Bronchial epithelial cell (primary cell): Measurements from ENCODE around the gene TBCD. TPM values are rescaled to one million over a fixed set of nuclear protein-coding genes. Genes with fewer than 3 reads are reported as not detected.

Source experiments
- DNase-seq: peaks from one replicate; pipeline ENCODE4 v3.0.0-alpha.2; 2010; ENCODE audit warnings: low read depth
- FAIRE-seq: peaks from 2 replicates; lab custom pipeline; 2011; peaks lifted over from hg19 to GRCh38; lab: Jason Lieb, UNC
- H3K27me3 ChIP-seq: 2 replicates; pipeline ENCODE4 v1.5.1; 2011; ENCODE audit warnings: low read length; ENCODE audit not compliant: control insufficient read depth, insufficient read depth
- H3K36me3 ChIP-seq: 2 replicates; pipeline ENCODE4 v1.5.1; 2011; ENCODE audit warnings: low read length; ENCODE audit not compliant: control insufficient read depth, insufficient read depth
- H3K4me3 ChIP-seq: 2 replicates; pipeline ENCODE4 v1.5.1; 2011; ENCODE audit warnings: mild to moderate bottlenecking, low read depth, low read length, control low read depth
- total RNA-seq: library from RNA; depleted of rRNA; stranded (reverse); fragments of >200 nt; gene quantifications from 2 replicates; pipeline ENCODE4 v1.2.1, GENCODE V29; 2014
- TF ChIP-seq, protein P1 (sequence below): IDR thresholded peaks from 2 replicates; pipeline ENCODE4 v1.5.1; 2011; ENCODE audit warnings: mild to moderate bottlenecking, moderate library complexity, low read length, control low read depth, inconsistent platforms; ENCODE audit not compliant: insufficient read depth, severe bottlenecking

TBCD gene
- total RNA-seq, 1 donor from 2014 or later = 22.6 TPM

DNA sequence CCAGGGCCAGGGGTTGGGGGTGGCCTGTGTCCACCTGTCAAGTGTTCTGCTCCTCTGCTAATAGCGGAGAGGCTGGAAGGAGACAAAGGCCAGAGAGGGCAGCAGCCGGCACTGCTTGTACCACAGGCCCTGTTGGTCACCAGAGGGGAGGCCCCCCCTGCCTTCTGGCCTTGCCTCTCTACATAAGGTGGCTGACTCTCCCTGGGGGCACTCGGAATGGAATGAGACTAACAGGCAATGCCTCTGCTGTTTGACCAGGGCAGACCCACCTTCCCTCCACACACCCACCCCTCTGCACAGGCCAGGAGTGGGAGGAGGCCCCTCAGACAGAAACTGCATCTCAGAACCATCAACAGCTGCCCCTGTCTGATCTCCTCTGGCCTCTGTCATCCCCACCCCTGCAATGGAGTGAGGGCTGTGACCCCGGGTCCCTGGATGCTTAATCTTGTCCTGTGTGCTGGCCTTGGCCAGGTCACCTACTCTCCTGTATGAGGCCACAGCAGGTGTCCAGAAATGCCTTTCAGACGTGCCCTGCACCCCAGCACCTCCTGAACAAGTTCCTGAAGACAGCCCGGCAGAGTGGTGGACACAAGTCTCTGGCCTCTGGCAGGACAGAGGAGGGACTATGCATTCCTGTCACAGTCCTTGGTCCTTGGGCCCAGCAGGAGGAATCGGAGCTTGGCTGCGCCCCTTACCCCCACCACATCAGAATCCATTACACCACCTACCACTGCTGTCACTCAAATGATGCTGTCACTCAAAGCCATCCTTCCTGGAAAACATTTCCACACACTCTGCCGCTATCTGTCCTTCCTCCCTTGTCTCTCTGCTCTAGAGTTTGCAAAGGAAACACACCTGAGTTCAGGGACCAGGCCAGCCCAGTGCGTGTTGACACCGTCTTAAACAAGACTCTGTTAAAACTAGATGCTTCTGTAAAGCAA lies 195.5 kb downstream of the TBCD start:
- H3K4me3 ChIP-seq = no peak overlapping the region
- DNase-seq (no peak), FAIRE-seq (peak; percentile 43)
- H3K27me3 ChIP-seq = no peaks in the 10 kb centered on the region
- TF ChIP-seq, protein P1, sequence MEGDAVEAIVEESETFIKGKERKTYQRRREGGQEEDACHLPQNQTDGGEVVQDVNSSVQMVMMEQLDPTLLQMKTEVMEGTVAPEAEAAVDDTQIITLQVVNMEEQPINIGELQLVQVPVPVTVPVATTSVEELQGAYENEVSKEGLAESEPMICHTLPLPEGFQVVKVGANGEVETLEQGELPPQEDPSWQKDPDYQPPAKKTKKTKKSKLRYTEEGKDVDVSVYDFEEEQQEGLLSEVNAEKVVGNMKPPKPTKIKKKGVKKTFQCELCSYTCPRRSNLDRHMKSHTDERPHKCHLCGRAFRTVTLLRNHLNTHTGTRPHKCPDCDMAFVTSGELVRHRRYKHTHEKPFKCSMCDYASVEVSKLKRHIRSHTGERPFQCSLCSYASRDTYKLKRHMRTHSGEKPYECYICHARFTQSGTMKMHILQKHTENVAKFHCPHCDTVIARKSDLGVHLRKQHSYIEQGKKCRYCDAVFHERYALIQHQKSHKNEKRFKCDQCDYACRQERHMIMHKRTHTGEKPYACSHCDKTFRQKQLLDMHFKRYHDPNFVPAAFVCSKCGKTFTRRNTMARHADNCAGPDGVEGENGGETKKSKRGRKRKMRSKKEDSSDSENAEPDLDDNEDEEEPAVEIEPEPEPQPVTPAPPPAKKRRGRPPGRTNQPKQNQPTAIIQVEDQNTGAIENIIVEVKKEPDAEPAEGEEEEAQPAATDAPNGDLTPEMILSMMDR = no peak
- peaks cover 9% of the 10 kb centered on the region for H3K36me3 ChIP-seq

GRCh38 chr17:82948081-82948511 lies 196.2 kb downstream of the TBCD start:
- TF ChIP-seq, protein P1 = no peak
- H3K27me3 ChIP-seq = no peaks in the 10 kb centered on the region
- DNase-seq (no peak), FAIRE-seq (no peak)
- no peak overlapping the region for H3K4me3 ChIP-seq
- H3K36me3 ChIP-seq = peaks cover 4% of the 10 kb centered on the region

DNA sequence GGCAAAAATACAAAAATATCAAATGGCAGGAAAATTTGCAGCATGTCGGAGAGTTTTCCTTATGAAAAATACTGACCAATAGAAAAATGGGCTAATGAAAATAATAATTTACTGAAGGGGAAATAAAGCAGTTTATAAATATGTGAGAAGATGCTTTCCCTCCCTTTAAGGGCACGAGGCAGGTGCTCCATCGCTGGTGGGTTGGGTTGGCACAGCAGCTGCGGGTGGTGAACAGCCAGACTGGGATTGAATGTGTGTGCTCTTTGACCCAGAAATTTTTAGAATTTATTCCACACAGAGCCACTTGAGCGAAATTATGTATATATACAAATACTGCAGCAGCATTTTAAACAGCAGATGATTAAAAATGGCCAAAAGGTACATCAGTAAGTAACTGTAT lies 197.1 kb downstream of the TBCD start:
- FAIRE-seq (no peak), DNase-seq (no peak)
- Histone ChIP-seq H3K27me3 (no peaks in the 10 kb centered on the region), H3K4me3 (no peak overlapping the region), H3K36me3 (no peaks in the 10 kb centered on the region)
- TF ChIP-seq, protein P1 = no peak

DNA sequence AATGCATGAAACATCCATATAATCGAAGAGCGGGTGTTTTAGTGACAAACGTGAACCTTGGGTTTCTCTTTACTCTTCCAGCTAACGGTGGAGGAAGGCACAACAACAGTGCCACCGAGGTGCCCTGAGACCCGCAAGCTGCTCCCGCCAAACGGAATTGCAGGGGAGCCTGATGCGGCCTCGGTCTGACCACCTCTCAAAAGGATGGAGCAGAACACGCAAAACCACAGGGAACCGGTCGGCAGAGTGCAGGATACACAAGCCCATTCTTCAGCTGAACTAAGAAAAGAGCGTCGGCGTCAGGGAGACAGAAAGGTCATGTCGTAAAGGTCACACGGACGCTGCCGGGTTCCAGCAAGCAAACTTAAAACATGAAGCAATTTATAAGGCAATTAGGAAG lies 197.5 kb downstream of the TBCD start:
- Histone ChIP-seq H3K27me3 (no peaks in the 10 kb centered on the region), H3K4me3 (no peak overlapping the region), H3K36me3 (no peaks in the 10 kb centered on the region)
- FAIRE-seq (no peak), DNase-seq (no peak)
- TF ChIP-seq, protein P1 = no peak

DNA sequence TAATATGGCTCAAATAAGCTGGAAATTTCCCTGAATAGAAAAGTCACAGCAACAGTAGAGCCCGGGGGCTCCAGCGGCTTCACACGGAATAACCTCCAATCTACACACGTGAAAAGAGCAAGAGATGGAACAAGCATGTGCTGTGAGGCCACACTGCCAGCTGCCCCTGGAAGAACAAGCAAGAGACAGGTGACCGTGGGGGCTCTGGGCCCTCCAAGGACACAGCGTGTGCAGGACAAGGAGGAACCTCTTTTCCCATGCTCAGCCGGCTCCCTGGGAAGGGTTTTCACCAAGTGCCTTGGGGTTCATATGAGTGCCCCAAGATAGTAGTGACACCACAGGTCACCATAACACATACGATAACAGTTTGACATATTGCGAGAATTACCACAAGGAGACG lies 198.1 kb downstream of the TBCD start:
- H3K36me3 ChIP-seq = no peaks in the 10 kb centered on the region
- no peak overlapping the region for H3K4me3 ChIP-seq
- no peaks in the 10 kb centered on the region for H3K27me3 ChIP-seq
- DNase-seq (no peak), FAIRE-seq (no peak)
- TF ChIP-seq, protein P1 = no peak
